Heart left ventricle (tissue), 13 donors: ENCODE data around the gene MGAT5.

Source experiments
- POLR2A ChIP-seq, 2 donors: fragments of 450-650 bp; IDR thresholded peaks; one replicate each; pipeline ENCODE4 v1.6.1; 2017; ENCODE audit warnings: antibody characterized with exemption in 2 of 2, mild to moderate bottlenecking in 2 of 2, moderate library complexity in 2 of 2
- TF ChIP-seq, protein P1 (sequence below), 12 donors: fragments of 200-600 bp; sonication (generic) in 4 of 12; IDR thresholded peaks; one replicate each; pipeline versions ENCODE4 v1.5.0 to v1.8.0; 2018 to 2022; ENCODE audit warnings: antibody characterized with exemption in 12 of 12, mild to moderate bottlenecking in 5 of 12
- donor health status: ischemic (EF 13 %, LVEDD 7.1; RV severe dilation, severe dysfunction).
- donor health status: DM: no; HTN: yes; CAD: no.
- donor health status: DM: no; HTN: no; CAD: no.
- donor health status: ischemic (EF 25% LVEDD 6.9; RV normal size, moderate dysfunction).
- donor health status: ischemic (EF 25% LVEDD 5.7; RV mildly dilated, moderate dysfunction).
- donor health status: ischemic (EF 35%, LVEDD 5.7; RV mildly dilated, moderate dysfunction).
- donor health status: nonischemic (EF 11% LVEDD 7.7; RV severe dilation, severe dysfunction).
- donor health status: DM: yes; HTN: yes; CAD: no.
- donor health status: PGD.
- donor health status: ischemic (EF 29% LVEDD 5.4; RV normal size, mild dysfunction).
- donor health status: nonischemic (EF 23%, LVEDD 6.1; RV moderate dilation, normal function).

DNA sequence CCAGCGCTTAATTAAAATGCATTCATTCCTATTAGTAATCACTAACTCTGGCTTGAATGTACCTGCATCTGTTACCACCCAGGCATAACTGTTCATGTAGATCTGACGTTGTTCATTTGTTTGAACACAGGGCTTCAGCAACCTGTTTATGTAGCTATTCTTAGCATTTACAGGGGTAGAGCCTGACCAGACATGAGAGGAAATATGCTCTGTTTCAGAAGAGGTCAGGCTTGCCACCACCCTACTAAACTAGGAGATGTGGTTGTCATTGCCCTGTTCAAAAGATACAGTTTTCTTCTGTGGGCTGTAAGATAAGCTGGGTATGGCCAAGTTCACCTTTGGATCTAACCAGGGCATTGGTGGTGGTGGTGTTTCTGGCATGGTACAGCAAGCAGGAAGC lies 8.8 kb downstream of the MGAT5 start:
- TF ChIP-seq, protein P1, sequence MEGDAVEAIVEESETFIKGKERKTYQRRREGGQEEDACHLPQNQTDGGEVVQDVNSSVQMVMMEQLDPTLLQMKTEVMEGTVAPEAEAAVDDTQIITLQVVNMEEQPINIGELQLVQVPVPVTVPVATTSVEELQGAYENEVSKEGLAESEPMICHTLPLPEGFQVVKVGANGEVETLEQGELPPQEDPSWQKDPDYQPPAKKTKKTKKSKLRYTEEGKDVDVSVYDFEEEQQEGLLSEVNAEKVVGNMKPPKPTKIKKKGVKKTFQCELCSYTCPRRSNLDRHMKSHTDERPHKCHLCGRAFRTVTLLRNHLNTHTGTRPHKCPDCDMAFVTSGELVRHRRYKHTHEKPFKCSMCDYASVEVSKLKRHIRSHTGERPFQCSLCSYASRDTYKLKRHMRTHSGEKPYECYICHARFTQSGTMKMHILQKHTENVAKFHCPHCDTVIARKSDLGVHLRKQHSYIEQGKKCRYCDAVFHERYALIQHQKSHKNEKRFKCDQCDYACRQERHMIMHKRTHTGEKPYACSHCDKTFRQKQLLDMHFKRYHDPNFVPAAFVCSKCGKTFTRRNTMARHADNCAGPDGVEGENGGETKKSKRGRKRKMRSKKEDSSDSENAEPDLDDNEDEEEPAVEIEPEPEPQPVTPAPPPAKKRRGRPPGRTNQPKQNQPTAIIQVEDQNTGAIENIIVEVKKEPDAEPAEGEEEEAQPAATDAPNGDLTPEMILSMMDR (IDR thresholded peaks at IDR 0.05) = no peak
- no peak for TF ChIP-seq POLR2A (IDR thresholded peaks at IDR 0.05)
